Measurements from ENCODE around the gene MRGPRD. TPM values are rescaled to one million over a fixed set of nuclear protein-coding genes. Genes with fewer than 3 reads are reported as not detected.

Gene MRGPRD
- total RNA-seq, 1 donor from 2014 or later: not detected

DNA sequence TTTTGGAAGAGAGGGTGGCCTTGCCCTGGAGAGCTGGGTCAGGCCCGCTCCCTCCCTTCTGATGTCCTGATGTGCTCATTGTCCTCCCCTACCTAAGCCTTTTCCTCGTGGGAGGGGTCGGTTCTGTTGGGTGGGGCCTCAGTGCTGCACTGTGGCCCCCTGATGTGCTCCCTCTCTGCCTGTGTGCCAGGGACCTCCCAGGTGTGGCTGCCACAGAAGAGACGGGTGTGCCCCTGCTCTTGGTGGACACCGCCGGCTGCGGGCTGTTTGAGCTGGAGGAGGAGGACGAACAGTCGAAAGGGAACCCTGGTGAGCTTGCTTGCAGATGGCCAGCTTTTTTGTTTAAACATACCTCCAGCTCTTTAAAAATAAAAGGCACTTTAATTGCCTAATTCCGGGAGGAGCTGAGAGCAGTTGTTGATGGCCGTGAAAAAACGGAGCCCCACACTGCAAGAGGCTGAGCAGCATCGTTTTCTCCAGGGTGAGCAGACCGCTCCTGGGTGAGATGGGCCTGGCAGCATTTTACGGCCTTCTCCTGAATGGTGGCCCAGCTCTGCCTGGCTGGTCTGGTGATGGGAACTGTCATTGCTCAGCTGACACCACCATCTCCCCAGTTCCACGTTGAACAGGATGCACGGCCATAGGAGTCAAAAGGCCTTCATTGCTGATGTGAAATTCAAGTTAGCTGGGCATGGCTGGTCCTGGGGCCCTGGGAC is 47.0 kb downstream of the MRGPRD start:
- no peak for DNase-seq (ENCODE audit: low spot score)

DNA sequence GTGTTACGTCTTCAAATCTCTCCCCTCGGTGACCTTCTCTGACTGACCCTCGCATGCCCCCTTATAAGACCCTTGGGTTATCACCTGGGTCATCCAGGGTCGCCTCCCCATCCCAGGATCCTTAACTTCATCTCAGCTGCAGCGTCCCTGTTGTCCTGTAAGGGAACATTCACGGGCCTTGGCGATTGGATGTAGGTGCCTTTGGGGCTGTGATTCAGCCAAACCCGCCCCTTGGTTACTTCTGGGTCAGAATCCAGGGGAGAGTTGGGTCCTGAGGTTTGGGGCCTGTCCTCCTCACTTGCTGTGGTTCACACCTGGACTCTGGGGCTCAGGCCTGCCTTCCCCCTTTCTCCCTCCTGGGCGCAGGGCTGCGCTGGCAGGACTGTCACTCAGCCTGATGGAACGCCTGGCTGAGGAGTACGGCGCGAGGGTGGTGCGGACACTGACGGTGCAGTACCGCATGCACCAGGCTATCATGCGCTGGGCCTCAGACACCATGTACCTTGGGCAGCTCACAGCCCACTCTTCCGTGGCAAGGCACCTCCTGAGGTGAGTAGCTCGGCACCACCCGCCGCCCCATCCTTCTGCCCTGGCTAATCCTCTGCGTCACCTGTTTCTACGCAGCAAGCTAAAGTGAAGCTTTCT is 47.7 kb downstream of the MRGPRD start:
- no peak for DNase-seq (ENCODE audit: low spot score)

DNA sequence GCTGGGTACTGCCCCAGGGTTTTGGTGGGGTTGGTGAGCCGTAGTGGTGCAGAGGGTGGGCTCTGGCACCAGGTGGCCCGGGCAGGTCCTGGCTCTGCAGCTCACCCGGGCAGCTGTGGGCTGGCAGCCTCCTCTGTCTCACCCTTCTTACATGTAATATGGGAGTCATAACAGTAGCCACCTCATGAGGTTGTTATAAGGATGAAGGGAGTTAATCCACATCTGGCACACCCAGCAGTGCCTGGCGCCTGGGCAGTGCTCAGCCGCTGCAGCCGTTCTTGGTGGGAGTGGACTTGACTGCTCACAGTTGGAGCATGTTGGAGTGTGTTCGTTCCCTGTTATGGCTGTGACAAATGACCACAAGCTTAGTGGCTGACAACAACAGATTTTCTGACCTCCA is 48.4 kb downstream of the MRGPRD start:
- DNase-seq (ENCODE audit: low spot score): no peak

DNA sequence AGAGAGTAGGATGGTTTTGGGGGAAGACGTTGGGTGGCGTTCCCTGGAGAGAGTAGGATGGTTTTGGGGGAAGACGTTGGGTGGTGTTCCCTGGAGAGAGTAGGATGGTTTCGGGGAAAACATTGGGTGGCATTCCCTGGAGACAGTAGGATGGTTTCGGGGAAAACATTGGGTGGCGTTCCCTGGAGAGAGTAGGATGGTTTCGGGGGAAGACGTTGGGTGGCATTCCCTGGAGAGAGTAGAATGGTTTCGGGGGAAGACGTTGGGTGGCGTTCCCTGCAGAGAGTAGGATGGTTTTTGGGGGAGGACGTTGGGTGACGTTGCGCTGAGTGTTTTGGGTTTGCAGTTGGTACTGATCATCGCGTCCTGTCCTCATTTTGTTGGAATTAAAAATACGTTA is 48.9 kb downstream of the MRGPRD start:
- DNase-seq (ENCODE audit: low spot score): no peak

DNA sequence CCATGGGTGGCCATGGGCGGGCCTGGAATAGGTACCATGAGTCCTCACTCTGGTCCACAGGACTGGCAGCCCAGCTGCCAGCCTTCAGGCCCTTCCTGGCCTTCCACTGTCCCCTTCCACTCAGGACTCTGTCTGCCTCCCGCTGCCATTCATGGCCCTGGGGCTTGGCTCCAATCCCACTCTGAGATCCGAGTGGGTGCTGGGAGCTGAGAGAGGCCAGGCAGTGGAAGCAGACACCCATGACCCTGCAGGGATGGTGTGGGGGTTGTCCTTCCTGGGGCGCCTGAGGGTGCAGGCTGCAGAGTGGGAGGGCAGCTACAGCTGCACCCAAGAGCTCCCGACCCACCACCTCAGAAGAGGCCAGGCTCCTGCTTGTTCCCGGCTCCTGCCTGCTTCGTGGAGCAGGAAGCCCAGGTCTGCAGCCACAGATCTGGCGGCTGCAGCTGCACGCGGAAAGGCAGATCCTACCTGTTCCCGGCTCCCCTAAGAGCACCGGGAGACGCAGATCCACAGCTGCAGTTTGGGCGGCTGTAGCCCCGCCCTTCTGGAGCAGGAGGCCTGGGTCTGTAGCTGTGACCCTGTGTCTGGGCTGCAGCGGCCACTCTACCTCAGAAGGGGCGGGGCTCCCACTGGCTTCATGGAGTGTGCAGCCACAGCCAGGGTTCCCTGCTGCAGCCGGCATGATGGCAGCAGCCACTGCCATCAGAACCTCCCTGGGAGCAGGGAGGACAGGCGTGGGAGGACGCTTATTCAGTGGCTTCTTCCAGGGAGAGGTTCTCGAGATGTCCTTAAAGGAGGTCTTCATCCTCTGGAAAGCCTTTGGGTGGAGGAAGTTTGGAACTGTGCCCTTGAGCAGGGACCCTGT is 49.6 kb downstream of the MRGPRD start:
- no peak for DNase-seq (ENCODE audit: low spot score)

Other genes with a start within 250 kb of the MRGPRD start
- 0.55 TPM for gene TESMIN, start 229.5 kb downstream of the MRGPRD start, total RNA-seq
- 51.9 TPM for gene CPT1A, start 139.1 kb downstream of the MRGPRD start, total RNA-seq
- 41.9 TPM for gene MRPL21, start 77.2 kb downstream of the MRGPRD start, total RNA-seq
- gene IGHMBP2, start 77.1 kb downstream of the MRGPRD start, total RNA-seq: 16.7 TPM
- 29.8 TPM for gene MRGPRF, start 32.3 kb upstream of the MRGPRD start, total RNA-seq
- gene TPCN2, start 67.9 kb upstream of the MRGPRD start, total RNA-seq: 17.1 TPM
- 0.29 TPM for gene SMIM38, start 174.9 kb upstream of the MRGPRD start, total RNA-seq

Data from mesenteric fat pad (tissue), 1 donor.